Adrenal gland (tissue), 5 donors: ENCODE measurements around the gene SLC7A5.
"Not testable (repeated sequence)": the region's sequence is repeated elsewhere in the genome, so short reads cannot be mapped to it uniquely, and the experiment has no call there.

Source experiments
- POLR2A ChIP-seq, 2 donors: fragments of 450-650 bp; IDR thresholded peaks; one replicate each; pipeline ENCODE4 v1.6.1; 2017; ENCODE audit warnings: antibody characterized with exemption in 2 of 2, mild to moderate bottlenecking in 2 of 2, moderate library complexity in 1 of 2
- TF ChIP-seq, protein P1 (sequence below), 6 experiments: fragments of 450-650 bp in 4 of 6; fragments of 200-600 bp in 2 of 6; sonication (generic) in 1 of 6; IDR thresholded peaks; 1 replicate in 5 of 6; 2 replicates in 1 of 6; pipeline versions ENCODE4 v1.5.1 to v1.8.0; 2016 to 2021; ENCODE audit warnings: antibody characterized with exemption in 6 of 6, mild to moderate bottlenecking in 2 of 6, moderate library complexity in 1 of 6
- donor health status: DM: no; HTN: no; CAD: no.

DNA sequence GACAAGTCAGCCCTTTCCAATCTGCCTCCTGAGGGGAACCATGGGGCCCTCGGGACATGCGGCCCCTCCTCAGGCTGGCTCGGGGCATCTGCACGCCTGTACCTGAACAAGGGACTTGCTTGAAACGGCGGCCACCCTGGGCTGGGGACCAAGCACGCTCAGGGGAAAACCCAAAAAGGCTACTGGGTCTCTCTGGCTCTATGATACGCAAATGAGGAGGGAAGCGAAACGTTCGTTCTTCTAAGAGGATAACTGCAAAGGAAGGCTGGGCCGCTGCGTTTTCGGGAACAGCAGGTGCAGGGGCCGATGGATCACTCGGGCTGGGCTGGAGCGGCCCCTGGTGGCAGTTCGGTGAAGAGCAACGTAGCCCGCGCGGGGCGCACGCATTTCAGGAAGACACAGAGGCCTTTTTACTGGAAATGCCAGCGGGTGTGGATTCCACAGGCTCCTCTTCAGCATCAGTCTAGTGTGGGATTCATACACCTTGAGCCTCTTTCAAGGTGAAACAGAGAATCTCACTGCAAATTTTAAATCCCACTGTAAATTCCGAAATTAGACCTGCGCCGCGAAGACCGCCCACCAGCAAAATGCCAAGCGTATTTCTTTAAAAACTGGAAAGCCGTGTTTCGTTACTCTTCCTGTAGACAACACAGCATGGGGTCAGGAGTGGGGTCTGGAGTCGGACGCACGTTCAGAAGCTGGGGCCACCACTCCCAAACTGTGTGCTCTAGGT, 40.1 kb upstream of the SLC7A5 start:
- TF ChIP-seq, protein P1, sequence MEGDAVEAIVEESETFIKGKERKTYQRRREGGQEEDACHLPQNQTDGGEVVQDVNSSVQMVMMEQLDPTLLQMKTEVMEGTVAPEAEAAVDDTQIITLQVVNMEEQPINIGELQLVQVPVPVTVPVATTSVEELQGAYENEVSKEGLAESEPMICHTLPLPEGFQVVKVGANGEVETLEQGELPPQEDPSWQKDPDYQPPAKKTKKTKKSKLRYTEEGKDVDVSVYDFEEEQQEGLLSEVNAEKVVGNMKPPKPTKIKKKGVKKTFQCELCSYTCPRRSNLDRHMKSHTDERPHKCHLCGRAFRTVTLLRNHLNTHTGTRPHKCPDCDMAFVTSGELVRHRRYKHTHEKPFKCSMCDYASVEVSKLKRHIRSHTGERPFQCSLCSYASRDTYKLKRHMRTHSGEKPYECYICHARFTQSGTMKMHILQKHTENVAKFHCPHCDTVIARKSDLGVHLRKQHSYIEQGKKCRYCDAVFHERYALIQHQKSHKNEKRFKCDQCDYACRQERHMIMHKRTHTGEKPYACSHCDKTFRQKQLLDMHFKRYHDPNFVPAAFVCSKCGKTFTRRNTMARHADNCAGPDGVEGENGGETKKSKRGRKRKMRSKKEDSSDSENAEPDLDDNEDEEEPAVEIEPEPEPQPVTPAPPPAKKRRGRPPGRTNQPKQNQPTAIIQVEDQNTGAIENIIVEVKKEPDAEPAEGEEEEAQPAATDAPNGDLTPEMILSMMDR (IDR thresholded peaks at IDR 0.05) = peak; percentile 66 to 94 (median 88)
- not testable (repeated sequence) for TF ChIP-seq POLR2A (IDR thresholded peaks at IDR 0.05)
